ENCODE measurements around the gene CRHR1.

The CRHR1 gene

DNA sequence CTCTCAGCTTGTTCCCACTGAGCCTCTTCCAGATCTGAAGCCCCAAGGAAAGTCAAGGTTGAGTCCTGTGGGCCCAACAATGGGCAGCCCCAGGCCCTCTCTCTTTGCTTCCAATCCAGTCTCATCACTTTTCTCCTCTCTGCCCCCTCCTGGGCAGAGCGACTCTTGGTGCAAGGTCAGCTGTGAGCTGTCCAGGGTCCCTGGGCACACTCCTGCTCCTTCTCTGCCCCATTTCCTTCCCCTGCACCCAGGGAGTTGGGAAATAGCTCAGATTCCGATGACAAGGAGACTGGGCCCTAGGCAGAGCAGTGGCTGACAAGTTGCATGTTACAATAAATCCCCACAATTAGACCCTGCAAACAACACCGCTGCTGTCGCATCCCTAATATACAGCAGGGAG lies 16.1 kb upstream of the CRHR1 start:
- DNase-seq (ENCODE audit: low read depth, low spot score): no peak

DNA sequence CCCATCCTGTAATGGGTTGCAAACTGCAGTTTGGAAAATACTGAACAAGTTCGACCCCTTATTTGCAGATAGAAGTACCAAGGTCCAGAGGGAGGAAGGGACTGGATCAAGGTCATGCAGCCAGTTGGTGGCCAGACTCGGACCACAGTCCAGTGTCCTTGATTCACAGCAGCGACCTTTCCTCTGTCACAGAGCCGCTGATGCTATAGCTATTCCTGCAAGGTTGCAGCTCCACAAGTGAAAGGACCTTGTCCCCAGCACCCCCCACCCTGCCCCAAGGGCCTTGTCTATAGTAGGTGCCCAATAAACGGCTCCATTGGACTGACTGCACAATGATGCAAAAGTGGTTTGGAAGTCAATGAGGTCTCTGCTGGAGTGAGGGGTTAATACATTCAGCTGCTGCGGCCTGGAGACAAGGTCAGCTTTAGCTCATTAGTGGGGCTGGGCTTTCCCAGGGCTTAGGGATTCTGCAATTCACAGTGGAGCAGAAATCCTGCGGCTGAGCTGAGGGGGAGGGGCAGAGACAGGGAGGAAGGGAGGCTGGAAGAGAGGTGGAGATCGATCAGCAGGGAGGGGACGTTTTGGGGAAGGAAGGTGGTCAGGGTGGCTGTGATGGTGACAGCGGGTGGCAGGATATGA lies 13.4 kb upstream of the CRHR1 start:
- H3K9me3 ChIP-seq (ENCODE audit: low read depth, low read length): no peaks in the 10 kb centered on the region
- TF ChIP-seq POLR2AphosphoS5 (IDR thresholded peaks at IDR 0.05; ENCODE audit: borderline replicate concordance, low read depth, low read length) (no peak), EZH2 (IDR thresholded peaks at IDR 0.05) (no peak), FOXP2 (optimal IDR thresholded peaks at IDR 0.05; ENCODE audit: control extremely low read depth, extremely low read length, insufficient read depth) (no peak)
- H3K36me3 ChIP-seq (ENCODE audit: insufficient read depth, low read length): no peaks in the 10 kb centered on the region
- DNase-seq (ENCODE audit: low read depth, low spot score): no peak
- no peak overlapping the region for H3K4me3 ChIP-seq
- H3K9ac ChIP-seq (ENCODE audit: insufficient read length): no peak overlapping the region
- no peak overlapping the region for H3K27ac ChIP-seq

More for the DNA sequence above, 16.1 kb upstream of the CRHR1 start:
- H3K27ac ChIP-seq: no peak overlapping the region
- no peaks in the 10 kb centered on the region for H3K9me3 ChIP-seq (ENCODE audit: low read depth, low read length)
- no peak overlapping the region for H3K9ac ChIP-seq (ENCODE audit: insufficient read length)
- no peak overlapping the region for H3K4me3 ChIP-seq
- no peak for TF ChIP-seq POLR2AphosphoS5 (IDR thresholded peaks at IDR 0.05; ENCODE audit: borderline replicate concordance, low read depth, low read length)
- TF ChIP-seq FOXP2 (optimal IDR thresholded peaks at IDR 0.05; ENCODE audit: control extremely low read depth, extremely low read length, insufficient read depth): no peak
- no peaks in the 10 kb centered on the region for H3K36me3 ChIP-seq (ENCODE audit: insufficient read depth, low read length)

DNA sequence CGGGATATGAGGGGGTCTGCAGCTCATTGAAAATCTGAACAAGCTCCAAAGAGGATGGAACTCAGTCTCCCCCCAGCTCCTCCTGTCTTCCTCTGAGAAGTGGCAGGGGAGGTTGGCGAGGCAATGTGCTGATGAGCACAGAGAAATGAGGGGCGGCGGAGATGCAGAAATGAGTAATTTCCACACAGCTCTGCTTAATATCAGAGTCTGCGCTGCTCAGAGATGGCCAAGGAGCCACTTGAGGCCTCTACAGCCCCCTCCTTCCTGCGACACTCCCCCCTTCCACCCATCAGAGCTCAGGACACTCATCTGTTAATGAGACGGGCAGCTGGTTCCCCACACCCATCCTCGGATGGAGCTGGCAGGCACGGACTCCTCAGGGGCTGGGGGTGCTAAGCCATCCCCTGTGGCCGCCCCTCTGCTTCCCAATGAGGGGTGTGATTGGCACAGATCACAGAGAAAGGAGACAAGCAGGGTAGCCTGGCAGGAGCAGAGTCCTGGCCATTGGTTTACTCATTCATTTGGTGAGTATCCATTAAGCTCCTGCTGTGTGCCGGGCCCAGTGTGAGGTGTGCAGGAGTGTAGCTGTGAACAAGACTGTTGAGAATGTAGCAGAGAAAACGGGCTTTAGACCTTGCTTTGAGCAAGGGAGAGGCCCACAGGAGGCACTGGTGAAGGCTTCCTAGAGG lies 12.7 kb upstream of the CRHR1 start:
- Histone ChIP-seq H3K36me3 (ENCODE audit: insufficient read depth, low read length) (no peaks in the 10 kb centered on the region), H3K27ac (no peak overlapping the region), H3K9ac (ENCODE audit: insufficient read length) (no peak overlapping the region), H3K9me3 (ENCODE audit: low read depth, low read length) (no peaks in the 10 kb centered on the region), H3K4me3 (no peak overlapping the region)
- TF ChIP-seq EZH2 (IDR thresholded peaks at IDR 0.05) (no peak), FOXP2 (optimal IDR thresholded peaks at IDR 0.05; ENCODE audit: control extremely low read depth, extremely low read length, insufficient read depth) (no peak)
- no peak for DNase-seq (ENCODE audit: low read depth, low spot score)

DNA sequence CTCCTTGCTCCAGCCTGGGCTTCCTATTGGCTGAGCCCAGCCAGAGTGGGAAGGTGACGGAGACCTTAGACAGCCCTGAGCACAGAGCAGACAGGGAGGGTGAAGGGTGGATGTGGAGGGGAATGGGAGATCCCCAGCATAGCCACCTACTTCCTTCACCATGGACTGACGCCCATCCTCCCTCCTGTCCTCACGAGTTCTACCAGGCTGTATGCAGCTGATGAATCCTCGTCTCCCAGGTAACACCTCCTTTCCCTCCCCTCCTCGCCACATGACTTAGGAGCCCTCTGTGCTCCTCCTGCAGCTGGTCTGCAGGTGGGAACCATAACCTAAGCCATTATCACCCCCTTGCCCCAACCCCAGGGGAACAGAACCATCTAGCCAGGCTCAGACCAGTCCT lies 9.0 kb upstream of the CRHR1 start:
- no peak for TF ChIP-seq FOXP2 (optimal IDR thresholded peaks at IDR 0.05; ENCODE audit: control extremely low read depth, extremely low read length, insufficient read depth)
- TF ChIP-seq POLR2AphosphoS5 (IDR thresholded peaks at IDR 0.05; ENCODE audit: borderline replicate concordance, low read depth, low read length): no peak
- no peak for TF ChIP-seq EZH2 (IDR thresholded peaks at IDR 0.05)
- Histone ChIP-seq H3K36me3 (ENCODE audit: insufficient read depth, low read length) (no peaks in the 10 kb centered on the region), H3K9ac (ENCODE audit: insufficient read length) (no peak overlapping the region), H3K27ac (no peak overlapping the region), H3K4me3 (no peak overlapping the region), H3K9me3 (ENCODE audit: low read depth, low read length) (no peaks in the 10 kb centered on the region)
- DNase-seq (ENCODE audit: low read depth, low spot score): no peak

DNA sequence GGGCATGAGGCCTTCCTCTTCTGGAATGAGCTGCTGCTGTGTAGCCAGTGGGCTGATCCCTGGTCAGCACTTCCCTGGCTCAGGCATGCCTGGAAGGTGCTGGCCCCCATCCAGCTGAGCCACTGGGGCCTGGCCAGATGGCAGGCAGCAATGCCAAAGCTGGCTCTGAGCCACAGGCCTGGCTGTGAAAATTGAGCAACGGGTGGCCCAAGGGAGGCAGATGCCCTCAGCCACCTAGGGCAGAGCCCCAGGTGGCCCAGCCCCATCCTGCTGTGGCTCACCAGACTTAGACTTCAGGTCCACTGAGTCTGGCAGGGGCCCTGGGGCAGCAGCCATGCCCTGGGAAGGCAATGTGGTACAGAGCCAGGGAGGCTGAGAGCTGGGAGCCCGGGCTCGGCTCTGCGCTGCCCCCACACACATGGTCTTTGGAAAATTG lies 8.5 kb upstream of the CRHR1 start:
- Histone ChIP-seq H3K4me3 (no peak overlapping the region), H3K9ac (ENCODE audit: insufficient read length) (no peak overlapping the region), H3K36me3 (ENCODE audit: insufficient read depth, low read length) (no peaks in the 10 kb centered on the region), H3K9me3 (ENCODE audit: low read depth, low read length) (no peaks in the 10 kb centered on the region), H3K27ac (no peak overlapping the region)
- TF ChIP-seq EZH2 (IDR thresholded peaks at IDR 0.05): no peak
- no peak for DNase-seq (ENCODE audit: low read depth, low spot score)

DNA sequence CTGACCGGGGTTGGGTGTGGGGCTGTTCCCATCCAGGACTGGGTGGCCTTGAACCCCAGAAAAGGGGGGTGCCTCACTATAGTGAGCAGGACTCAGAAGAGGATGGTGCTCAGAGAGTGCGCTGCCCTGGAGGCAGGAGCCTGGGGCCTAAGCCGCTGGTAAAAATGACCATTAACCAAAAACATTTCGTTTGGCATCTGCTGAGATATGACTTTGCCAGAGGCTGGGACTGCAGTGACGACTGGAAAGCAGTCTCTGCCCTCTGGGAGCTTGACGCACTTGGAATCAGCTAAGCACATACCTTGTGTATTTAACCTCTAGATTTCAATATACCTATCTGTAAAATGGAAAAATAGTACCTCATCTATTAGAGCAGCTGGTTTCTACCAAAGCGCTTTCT lies 7.2 kb upstream of the CRHR1 start:
- H3K36me3 ChIP-seq (ENCODE audit: insufficient read depth, low read length): no peaks in the 10 kb centered on the region
- no peak overlapping the region for H3K4me3 ChIP-seq
- no peak overlapping the region for H3K9ac ChIP-seq (ENCODE audit: insufficient read length)
- DNase-seq (ENCODE audit: low read depth, low spot score): no peak
- TF ChIP-seq POLR2AphosphoS5 (IDR thresholded peaks at IDR 0.05; ENCODE audit: borderline replicate concordance, low read depth, low read length): no peak
- H3K9me3 ChIP-seq (ENCODE audit: low read depth, low read length): no peaks in the 10 kb centered on the region
- H3K27ac ChIP-seq: no peak overlapping the region

DNA sequence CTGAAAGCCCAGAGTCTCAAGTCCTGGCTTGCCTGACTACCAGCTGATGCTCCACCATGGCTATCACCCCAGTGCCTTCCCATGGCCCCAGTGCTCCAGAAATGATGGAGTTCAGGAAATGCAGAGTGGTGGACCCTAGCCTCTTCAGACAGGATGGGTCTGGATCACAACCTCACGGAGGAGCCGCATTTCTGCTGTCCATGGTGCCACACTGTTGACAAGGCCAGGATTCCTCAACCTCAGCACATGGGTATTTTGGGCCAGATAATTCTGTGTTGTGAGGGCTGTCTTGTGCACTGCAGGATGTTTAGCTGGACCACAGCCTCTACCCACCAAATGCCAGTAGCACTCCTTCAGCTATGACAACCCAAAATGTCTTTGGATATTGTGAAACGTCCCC lies 6.7 kb upstream of the CRHR1 start:
- H3K36me3 ChIP-seq (ENCODE audit: insufficient read depth, low read length): no peaks in the 10 kb centered on the region
- H3K9me3 ChIP-seq (ENCODE audit: low read depth, low read length): no peaks in the 10 kb centered on the region
- no peak overlapping the region for H3K27ac ChIP-seq
- no peak overlapping the region for H3K4me3 ChIP-seq
- H3K9ac ChIP-seq (ENCODE audit: insufficient read length): no peak overlapping the region
- TF ChIP-seq EZH2 (IDR thresholded peaks at IDR 0.05): no peak
- no peak for TF ChIP-seq FOXP2 (optimal IDR thresholded peaks at IDR 0.05; ENCODE audit: control extremely low read depth, extremely low read length, insufficient read depth)
- no peak for TF ChIP-seq POLR2AphosphoS5 (IDR thresholded peaks at IDR 0.05; ENCODE audit: borderline replicate concordance, low read depth, low read length)
- DNase-seq (ENCODE audit: low read depth, low spot score): no peak

DNA sequence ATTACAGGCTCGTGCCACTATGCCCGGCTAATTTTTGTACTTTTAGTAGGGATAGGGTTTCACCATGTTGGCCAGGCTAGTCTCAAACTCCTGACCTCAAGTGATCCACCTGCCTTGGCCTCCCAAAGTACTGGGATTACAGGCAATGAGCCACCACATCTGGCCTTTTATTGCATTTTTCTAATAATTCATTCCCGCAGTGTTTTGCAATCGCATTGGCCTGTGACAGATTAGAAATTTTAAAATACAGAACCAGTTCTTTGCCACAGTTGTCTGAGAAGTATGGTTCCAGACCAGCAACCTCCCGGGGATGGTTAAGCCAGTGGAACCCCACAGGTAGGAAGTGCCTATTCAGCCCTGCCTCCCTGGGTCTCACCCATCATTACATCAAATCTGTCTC lies 3.2 kb upstream of the CRHR1 start:
- Histone ChIP-seq H3K27ac (no peak overlapping the region), H3K4me3 (no peak overlapping the region), H3K36me3 (ENCODE audit: insufficient read depth, low read length) (no peaks in the 10 kb centered on the region), H3K9ac (ENCODE audit: insufficient read length) (no peak overlapping the region), H3K9me3 (ENCODE audit: low read depth, low read length) (no peaks in the 10 kb centered on the region)
- TF ChIP-seq POLR2AphosphoS5 (IDR thresholded peaks at IDR 0.05; ENCODE audit: borderline replicate concordance, low read depth, low read length) (no peak), FOXP2 (optimal IDR thresholded peaks at IDR 0.05; ENCODE audit: control extremely low read depth, extremely low read length, insufficient read depth) (no peak), EZH2 (IDR thresholded peaks at IDR 0.05) (no peak)
- DNase-seq (ENCODE audit: low read depth, low spot score): no peak
